K562 (cell line): Measurements from ENCODE around the gene TBL1XR1. TPM values are rescaled to one million over a fixed set of nuclear protein-coding genes. Genes with fewer than 3 reads are reported as not detected.

Experiments
- ASH1L ChIP-seq: fragments of 450-650 bp; IDR thresholded peaks from 2 replicates; pipeline ENCODE4 v1.6.1; 2018; ENCODE audit warnings: borderline replicate concordance, mild to moderate bottlenecking, low read depth; ENCODE audit not compliant: partially characterized antibody
- CHCHD3 ChIP-seq: fragments of 250-450 bp; sonication (Bioruptor Pico); IDR thresholded peaks from 2 replicates; pipeline ENCODE4 v2.1.2; 2022; ENCODE audit warnings: mild to moderate bottlenecking
- CHD2 ChIP-seq: IDR thresholded peaks from 2 replicates; pipeline ENCODE4 v1.6.1; 2011; ENCODE audit warnings: low read depth, low read length
- E4F1 ChIP-seq: fragments of 250-450 bp; sonication (Bioruptor Pico); IDR thresholded peaks from 2 replicates; pipeline ENCODE4 v1.5.0; 2021; ENCODE audit warnings: mild to moderate bottlenecking, borderline replicate concordance
- ETS1 ChIP-seq: conservative IDR thresholded peaks from 2 replicates; pipeline ENCODE4 v1.6.1; 2011; ENCODE audit warnings: low read depth, mild to moderate bottlenecking, low read length; ENCODE audit not compliant: control insufficient read depth
- JUND ChIP-seq, 2 experiments: IDR thresholded peaks; 2 replicates in 1 of 2; 3 replicates in 1 of 2; pipeline ENCODE4 v1.6.1; 2011; ENCODE audit warnings: borderline replicate concordance in 2 of 2, low read depth in 2 of 2, low read length in 2 of 2, improper control_type of control experiment in 1 of 2, missing biosample characterization in 1 of 2, missing genetic modification characterization in 1 of 2, missing genetic modification reagents in 1 of 2
- MBD2 ChIP-seq: sonication (generic); IDR thresholded peaks from 2 replicates; pipeline ENCODE4 v1.6.1; 2016; ENCODE audit warnings: low read depth, borderline replicate concordance
- MNT ChIP-seq, 2 experiments: fragments of 450-650 bp; conservative IDR thresholded peaks; 2 replicates each; pipeline ENCODE4 v1.6.1; 2017; ENCODE audit warnings: mild to moderate bottlenecking in 2 of 2, moderate library complexity in 2 of 2
- POLR2H ChIP-seq: IDR thresholded peaks from 2 replicates; pipeline ENCODE4 v1.6.1; 2016; ENCODE audit warnings: missing genetic modification characterization, low read depth, mild to moderate bottlenecking, control low read depth, missing compliant biosample characterization, moderate library complexity
- RBM14 ChIP-seq: fragments of 200-400 bp; formaldehyde crosslinking; IDR thresholded peaks from 2 replicates; pipeline ENCODE4 v1.6.1; 2018; ENCODE audit warnings: low read depth, mild to moderate bottlenecking, low read length, moderate library complexity, borderline replicate concordance; ENCODE audit not compliant: insufficient read depth
- SP2 ChIP-seq: IDR thresholded peaks from 2 replicates; pipeline ENCODE4 v1.6.1; 2011; ENCODE audit warnings: mild to moderate bottlenecking, low read depth, low read length, moderate library complexity; ENCODE audit not compliant: poor library complexity, severe bottlenecking; ENCODE audit errors: extremely low read depth
- TCF7 ChIP-seq: sonication (generic); IDR thresholded peaks from 2 replicates; pipeline ENCODE4 v1.6.1; 2016; ENCODE audit warnings: antibody characterized with exemption, borderline replicate concordance
- TFAP4 ChIP-seq: sonication (generic); formaldehyde crosslinking; IDR thresholded peaks from 2 replicates; pipeline ENCODE4 v1.8.0; 2022; ENCODE audit warnings: missing genetic modification reagents, mild to moderate bottlenecking, moderate library complexity, borderline replicate concordance
- ZFP91 ChIP-seq: sonication (generic); formaldehyde crosslinking; IDR thresholded peaks from 2 replicates; pipeline ENCODE4 v1.8.0; 2022; ENCODE audit warnings: mild to moderate bottlenecking, missing genetic modification reagents
- ZNF232 ChIP-seq: sonication (generic); formaldehyde crosslinking; IDR thresholded peaks from 2 replicates; pipeline ENCODE4 v1.8.0; 2022; ENCODE audit warnings: mild to moderate bottlenecking, missing genetic modification reagents
- polyA plus RNA-seq, 8 experiments: library from polyadenylated mRNA; depleted of rRNA in 4 of 8; stranded (reverse) in 5 of 8; unstranded in 3 of 8; fragments of >200 nt; fragmentation: Nextera tagmentation in 2 of 8; fragmentation: Illumina TruSeq in 1 of 8; extraction: Ambion mirVana in 2 of 8; extraction: Trizol in 1 of 8; gene quantifications; 2 replicates each; pipeline versions ENCODE4 v1.2.1 to v1.2.3, GENCODE V29; 2011 to 2014; ENCODE audit warnings: inconsistent platforms in 1 of 8, missing spikeins in 1 of 8
- total RNA-seq, 7 experiments: library from RNA; depleted of rRNA in 6 of 7; stranded (reverse); fragments of >200 nt in 6 of 7; fragmentation: Illumina TruSeq in 2 of 7; extraction: Trizol in 2 of 7; gene quantifications; 2 replicates each; pipeline versions ENCODE4 v1.2.1 to v1.2.3, GENCODE V29; 2011 to 2021; ENCODE audit warnings: low replicate concordance in 1 of 7

The TBL1XR1 gene
- total and polyA plus RNA-seq, 9 of the 15 experiments (the other 6 are each of a cell fraction or from before 2014, with no cell fraction given) = 19.6 to 171 (median 83.3) TPM

GRCh38 chr3:177195242-177195991 lies 1.9 kb downstream of the TBL1XR1 start (continued):
- TF ChIP-seq ASH1L (no peak), ZFP91 (CRISPR knock-in tag) (no peak), RBM14 (no peak), TCF7 (no peak), E4F1 (no peak), POLR2H (tag) (0 out of 2 replicates have a peak, but pooled peaks have one; percentile 40), JUND (IDR thresholded peaks at IDR 0.05; ENCODE audit: borderline replicate concordance, low read depth, low read length) (0 out of 2 replicates have a peak, but pooled peaks have one; percentile 18), JUND (tag; IDR thresholded peaks at IDR 0.05; ENCODE audit: borderline replicate concordance, low read depth, low read length) (no peak), ZNF232 (CRISPR knock-in tag) (no peak), CHD2 (peak; percentile 32; the same call in 1 of the 2 replicates), MNT (conservative IDR thresholded peaks at IDR 0.05) (0 out of 4 replicates have a peak, but pooled peaks have one; percentile 26 to 34), CHCHD3 (no peak), TFAP4 (CRISPR knock-in tag) (no peak), SP2 (no peak), MBD2 (no peak), ETS1 (no peak)
